CD4-positive, alpha-beta memory T cell (primary cell): ENCODE measurements around the gene BCAT1. TPM values are rescaled to one million over a fixed set of nuclear protein-coding genes. Genes with fewer than 3 reads are reported as not detected.

Source experiments
- CTCF ChIA-PET: fragments of 350-600 bp; sonication (Branson Sonifier 250); formaldehyde crosslinking; loops from one replicate; lab custom pipeline; 2021; ENCODE audit warnings: inconsistent platforms; ENCODE audit not compliant: partially characterized antibody; lab: Charles Lee
- POLR2A ChIA-PET: fragments of 350-600 bp; sonication (Branson Sonifier 250); formaldehyde crosslinking; loops from one replicate; lab custom pipeline; 2021; ENCODE audit not compliant: partially characterized antibody; lab: Charles Lee
- DNase-seq, 5 donors: peaks; one replicate each; pipeline versions ENCODE4 v3.0.0 to v3.0.0-alpha.2; 2020 to 2022; ENCODE audit warnings: mixed read lengths in 1 of 5
- H3K27ac ChIP-seq: one replicate; pipeline ENCODE4 v1.7.0; 2013; ENCODE audit warnings: low read depth, low read length
- H3K27me3 ChIP-seq: 2 replicates; pipeline ENCODE4 v1.7.0; 2013; ENCODE audit warnings: mild to moderate bottlenecking, low read length, moderate library complexity; ENCODE audit not compliant: insufficient read depth
- H3K36me3 ChIP-seq: 2 replicates; pipeline ENCODE4 v1.7.0; 2013; ENCODE audit warnings: mild to moderate bottlenecking, low read length, moderate library complexity; ENCODE audit not compliant: insufficient read depth
- H3K4me1 ChIP-seq: 2 replicates; pipeline ENCODE4 v1.7.0; 2013; ENCODE audit warnings: mild to moderate bottlenecking, low read length, moderate library complexity; ENCODE audit not compliant: insufficient read depth
- H3K4me3 ChIP-seq, 2 donors: one replicate each; pipeline ENCODE4 v1.7.0; 2013; ENCODE audit warnings: low read length in 2 of 2, mild to moderate bottlenecking in 1 of 2
- H3K9me3 ChIP-seq, 2 donors: one replicate each; pipeline ENCODE4 v1.7.0; 2013; ENCODE audit warnings: low read length in 2 of 2, control low read depth in 1 of 2; ENCODE audit not compliant: control insufficient read depth in 1 of 2
- H3K27ac Mint-ChIP-seq, 7 donors: one replicate each; pipeline ENCODE4 v1.8.0; 2020 to 2021; ENCODE audit warnings: mixed read lengths in 7 of 7, mild to moderate bottlenecking in 6 of 7, inconsistent platforms in 3 of 7, moderate library complexity in 3 of 7
- H3K27me3 Mint-ChIP-seq, 2 donors: one replicate each; pipeline ENCODE4 v1.8.0; 2020 to 2021; ENCODE audit warnings: mixed read lengths in 2 of 2
- H3K36me3 Mint-ChIP-seq, 2 donors: one replicate each; pipeline ENCODE4 v1.8.0; 2020 to 2021; ENCODE audit warnings: mixed read lengths in 2 of 2, inconsistent platforms in 1 of 2, mild to moderate bottlenecking in 1 of 2
- H3K4me1 Mint-ChIP-seq, 4 donors: one replicate each; pipeline ENCODE4 v1.8.0; 2020 to 2021; ENCODE audit warnings: mixed read lengths in 4 of 4, mild to moderate bottlenecking in 1 of 4
- H3K4me3 Mint-ChIP-seq, 8 donors: one replicate each; pipeline ENCODE4 v1.8.0; 2020 to 2021; ENCODE audit warnings: mixed read lengths in 8 of 8, mild to moderate bottlenecking in 7 of 8, moderate library complexity in 6 of 8, inconsistent platforms in 3 of 8
- H3K9me3 Mint-ChIP-seq, 8 donors: one replicate each; pipeline ENCODE4 v1.8.0; 2020 to 2021; ENCODE audit warnings: mixed read lengths in 8 of 8, mild to moderate bottlenecking in 5 of 8, inconsistent platforms in 3 of 8, moderate library complexity in 1 of 8
- intact Hi-C: fragments of 100-400 bp; cut with micrococcal nuclease; formaldehyde crosslinking; loops from one replicate; pipeline ENCODE4 v1.15.1; 2023
- polyA plus RNA-seq, 2 donors: library from polyadenylated mRNA; unstranded; fragments of 300-500 nt; fragmentation: Illumina TruSeq; gene quantifications; one replicate each; pipeline ENCODE4 v1.2.3, GENCODE V29; 2021
- total RNA-seq, 2 experiments: library from RNA; stranded (reverse); gene quantifications; one replicate each; pipeline ENCODE4 v1.2.3, GENCODE V29; 2021

Gene BCAT1
- total and polyA plus RNA-seq, 4 experiments from 2014 or later, result 0.03 to 2.5 (median 1.6) TPM

- no peak for DNase-seq
- Mint-ChIP-seq H3K27ac (no peak overlapping the region), H3K4me1 (no peaks in the 10 kb centered on the region), H3K4me3 (no peak overlapping the region), H3K36me3 (no peaks in the 10 kb centered on the region), H3K9me3 (no peaks in the 10 kb centered on the region), H3K27me3 (peaks cover 5 to 19% of the 10 kb centered on the region in 2 donors)
- Histone ChIP-seq H3K27ac (no peak overlapping the region), H3K4me1 (no peaks in the 10 kb centered on the region), H3K4me3 (no peak overlapping the region), H3K9me3 (no peaks in the 10 kb centered on the region), H3K27me3 (peaks cover 4% of the 10 kb centered on the region), H3K36me3 (no peaks in the 10 kb centered on the region)
- CTCF ChIA-PET, result no interaction called here
- intact Hi-C loops, result no loop called here
- POLR2A ChIA-PET, result no interaction called here
These were observed 168.1 kb downstream of the BCAT1 start for GRCh38 chr12:24780697-24781368.

- Histone ChIP-seq H3K4me1 (no peaks in the 10 kb centered on the region), H3K4me3 (no peak overlapping the region), H3K36me3 (no peaks in the 10 kb centered on the region), H3K27ac (no peak overlapping the region), H3K9me3 (no peaks in the 10 kb centered on the region), H3K27me3 (no peaks in the 10 kb centered on the region)
- DNase-seq, result no peak
- Mint-ChIP-seq H3K27ac (no peak overlapping the region), H3K4me3 (no peak overlapping the region), H3K27me3 (peaks cover 3 to 14% of the 10 kb centered on the region in 2 donors), H3K9me3 (no peaks in the 10 kb centered on the region), H3K36me3 (no peaks in the 10 kb centered on the region), H3K4me1 (no peaks in the 10 kb centered on the region)
- intact Hi-C loops, result loop anchor here (2.0 kb wide), 1 partner anchor 1574 kb away; no protein-coding TSS in a partner anchor
- ChIA-PET POLR2A (no interaction called here), CTCF (interaction anchor here (0.9 to 1.8 kb wide), 5 partner anchors 8 to 1574 kb away, joined by 3 to 7 read pairs (median 3); no protein-coding TSS in a partner anchor)
These were observed 170.2 kb downstream of the BCAT1 start for GRCh38 chr12:24778486-24779304.

DNA sequence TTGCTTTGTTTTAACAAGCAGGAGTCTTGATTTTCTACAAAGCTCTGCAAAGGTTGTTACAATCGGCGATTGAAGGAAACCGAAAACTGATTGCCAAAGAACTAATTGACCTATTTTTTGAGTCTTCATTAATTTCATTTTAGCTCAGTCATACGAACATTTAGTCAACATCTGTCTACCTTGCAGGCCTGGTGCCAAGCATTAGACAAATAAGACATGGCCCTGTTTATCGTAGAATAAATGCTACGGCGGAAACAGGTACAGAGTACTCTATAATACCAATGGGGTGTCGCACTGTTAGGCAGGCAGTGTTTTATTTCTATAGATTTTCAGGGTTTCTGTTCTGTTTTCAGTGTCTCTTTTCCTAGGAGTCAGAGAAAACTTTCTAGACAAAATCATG lies 171.5 kb downstream of the BCAT1 start:
- no peak overlapping the region for H3K4me3 ChIP-seq

DNA sequence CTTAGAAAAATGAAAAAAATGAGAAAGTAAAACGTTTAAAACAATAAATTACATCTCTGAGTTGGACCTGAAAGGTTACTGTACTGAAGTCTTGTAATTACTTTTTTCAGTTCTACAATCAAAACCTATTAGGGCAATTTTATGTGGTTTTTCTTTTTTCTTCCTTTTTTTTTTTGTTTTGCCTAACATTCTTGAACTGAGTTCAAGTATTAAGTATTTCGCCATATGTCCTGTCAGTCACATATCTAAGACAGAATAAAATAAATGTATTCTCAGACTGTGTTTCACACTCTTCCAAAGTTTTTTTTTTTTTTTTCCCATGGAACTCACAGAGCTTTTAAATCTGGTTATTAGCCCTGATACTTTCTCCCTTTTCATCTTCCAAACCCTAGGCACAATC lies 172.0 kb downstream of the BCAT1 start:
- Mint-ChIP-seq H3K27ac (no peak overlapping the region), H3K4me3 (no peak overlapping the region), H3K36me3 (no peaks in the 10 kb centered on the region), H3K27me3 (peaks cover 0 to 5% of the 10 kb centered on the region in 2 donors), H3K4me1 (no peaks in the 10 kb centered on the region), H3K9me3 (no peaks in the 10 kb centered on the region)
- no peak for DNase-seq
- no peaks in the 10 kb centered on the region for H3K27me3 ChIP-seq
- no peaks in the 10 kb centered on the region for H3K36me3 ChIP-seq
- H3K27ac ChIP-seq, result no peak overlapping the region
- intact Hi-C loops, result no loop called here
- H3K9me3 ChIP-seq, result no peaks in the 10 kb centered on the region
- ChIA-PET POLR2A (no interaction called here), CTCF (no interaction called here)
- H3K4me1 ChIP-seq, result no peaks in the 10 kb centered on the region
- H3K4me3 ChIP-seq, result no peak overlapping the region

More for the DNA sequence above, 171.5 kb downstream of the BCAT1 start:
- ChIA-PET CTCF (no interaction called here), POLR2A (no interaction called here)
- Histone ChIP-seq H3K27me3 (no peaks in the 10 kb centered on the region), H3K4me1 (no peaks in the 10 kb centered on the region), H3K36me3 (no peaks in the 10 kb centered on the region), H3K9me3 (no peaks in the 10 kb centered on the region), H3K27ac (no peak overlapping the region)
- Mint-ChIP-seq H3K27me3 (peaks cover 0 to 7% of the 10 kb centered on the region in 2 donors), H3K4me3 (no peak overlapping the region), H3K9me3 (no peaks in the 10 kb centered on the region), H3K36me3 (no peaks in the 10 kb centered on the region), H3K4me1 (no peaks in the 10 kb centered on the region), H3K27ac (no peak overlapping the region)
- intact Hi-C loops, result no loop called here
- DNase-seq, result no peak

DNA sequence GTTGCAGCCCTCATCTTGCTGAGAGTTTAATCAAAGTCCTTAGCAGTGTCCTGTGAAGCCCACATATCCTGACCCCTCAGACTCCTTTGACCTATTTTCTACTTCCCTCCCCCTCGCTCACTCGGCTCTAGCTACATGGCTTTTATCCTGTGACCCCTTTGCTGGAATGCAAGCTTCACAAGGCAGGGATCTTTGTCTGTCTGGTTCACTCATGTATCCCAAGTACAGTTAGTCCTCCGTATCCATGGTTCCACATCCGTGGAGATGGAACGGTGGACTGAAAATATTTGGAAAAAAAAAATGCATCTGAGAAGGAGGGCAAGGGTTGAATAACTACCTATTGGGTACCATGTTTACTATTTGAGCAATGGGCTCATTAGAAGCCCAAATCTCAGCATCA lies 173.8 kb downstream of the BCAT1 start:
- H3K4me3 Mint-ChIP-seq, result no peak overlapping the region
- ChIA-PET POLR2A (no interaction called here), CTCF (no interaction called here)
- DNase-seq, result no peak
- H3K9me3 ChIP-seq, result no peaks in the 10 kb centered on the region
- H3K27ac ChIP-seq, result no peak overlapping the region
- H3K27me3 Mint-ChIP-seq, result peaks cover 1 to 2% of the 10 kb centered on the region in 2 donors
- H3K27ac Mint-ChIP-seq, result no peak overlapping the region
- no peaks in the 10 kb centered on the region for H3K27me3 ChIP-seq
- H3K4me1 ChIP-seq, result no peaks in the 10 kb centered on the region
- H3K9me3 Mint-ChIP-seq, result no peaks in the 10 kb centered on the region
- no peaks in the 10 kb centered on the region for H3K4me1 Mint-ChIP-seq
- intact Hi-C loops, result no loop called here
- H3K36me3 ChIP-seq, result no peaks in the 10 kb centered on the region
- no peaks in the 10 kb centered on the region for H3K36me3 Mint-ChIP-seq
- H3K4me3 ChIP-seq, result no peak overlapping the region

DNA sequence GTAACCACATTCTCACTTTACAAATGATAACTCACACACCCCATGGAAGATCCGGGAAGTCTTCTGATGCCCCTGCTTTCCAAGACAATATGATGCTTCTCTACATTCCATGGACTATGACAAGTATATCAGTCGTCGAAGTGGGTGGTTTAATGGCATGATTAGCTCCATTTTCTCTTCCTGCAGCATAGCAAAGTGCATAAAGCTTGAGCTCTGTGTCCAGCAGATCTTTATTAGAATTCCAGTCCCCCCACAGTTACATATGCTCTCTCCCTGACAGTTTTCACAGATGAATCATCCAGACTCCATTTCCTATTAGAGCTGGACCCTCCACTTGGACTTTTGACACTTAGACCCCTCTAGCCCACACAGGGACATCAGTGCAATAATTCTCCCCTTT lies 174.9 kb downstream of the BCAT1 start:
- no peak overlapping the region for H3K27ac Mint-ChIP-seq
- H3K27me3 ChIP-seq, result no peaks in the 10 kb centered on the region
- ChIA-PET POLR2A (no interaction called here), CTCF (no interaction called here)
- H3K9me3 ChIP-seq, result no peaks in the 10 kb centered on the region
- H3K4me1 Mint-ChIP-seq, result no peaks in the 10 kb centered on the region
- peaks cover 0 to 2% of the 10 kb centered on the region in 2 donors for H3K27me3 Mint-ChIP-seq
- H3K9me3 Mint-ChIP-seq, result no peaks in the 10 kb centered on the region
- intact Hi-C loops, result no loop called here
- no peaks in the 10 kb centered on the region for H3K36me3 ChIP-seq
- no peaks in the 10 kb centered on the region for H3K36me3 Mint-ChIP-seq
- H3K4me3 ChIP-seq, result no peak overlapping the region
- H3K4me1 ChIP-seq, result no peaks in the 10 kb centered on the region
- no peak for DNase-seq
- no peak overlapping the region for H3K4me3 Mint-ChIP-seq
- H3K27ac ChIP-seq, result no peak overlapping the region

GRCh38 chr12:24772813-24773212 lies 176.1 kb downstream of the BCAT1 start:
- H3K9me3 Mint-ChIP-seq, result no peaks in the 10 kb centered on the region
- H3K9me3 ChIP-seq, result no peaks in the 10 kb centered on the region
- no peaks in the 10 kb centered on the region for H3K27me3 ChIP-seq
- H3K4me3 ChIP-seq, result no peak overlapping the region
- no peaks in the 10 kb centered on the region for H3K36me3 Mint-ChIP-seq
- H3K27me3 Mint-ChIP-seq, result peaks cover 0 to 2% of the 10 kb centered on the region in 2 donors
- H3K36me3 ChIP-seq, result no peaks in the 10 kb centered on the region
- POLR2A ChIA-PET, result no interaction called here
- CTCF ChIA-PET, result no interaction called here
- no peaks in the 10 kb centered on the region for H3K4me1 Mint-ChIP-seq
- intact Hi-C loops, result no loop called here
- no peaks in the 10 kb centered on the region for H3K4me1 ChIP-seq
- DNase-seq, result no peak
- no peak overlapping the region for H3K27ac Mint-ChIP-seq
- no peak overlapping the region for H3K27ac ChIP-seq
- H3K4me3 Mint-ChIP-seq, result no peak overlapping the region
